ENCODE data around the gene DNAH6. TPM values are rescaled to one million over a fixed set of nuclear protein-coding genes. Genes with fewer than 3 reads are reported as not detected.

The DNAH6 gene
- total RNA-seq, 1 donor from 2014 or later, result 0.51 TPM

DNA sequence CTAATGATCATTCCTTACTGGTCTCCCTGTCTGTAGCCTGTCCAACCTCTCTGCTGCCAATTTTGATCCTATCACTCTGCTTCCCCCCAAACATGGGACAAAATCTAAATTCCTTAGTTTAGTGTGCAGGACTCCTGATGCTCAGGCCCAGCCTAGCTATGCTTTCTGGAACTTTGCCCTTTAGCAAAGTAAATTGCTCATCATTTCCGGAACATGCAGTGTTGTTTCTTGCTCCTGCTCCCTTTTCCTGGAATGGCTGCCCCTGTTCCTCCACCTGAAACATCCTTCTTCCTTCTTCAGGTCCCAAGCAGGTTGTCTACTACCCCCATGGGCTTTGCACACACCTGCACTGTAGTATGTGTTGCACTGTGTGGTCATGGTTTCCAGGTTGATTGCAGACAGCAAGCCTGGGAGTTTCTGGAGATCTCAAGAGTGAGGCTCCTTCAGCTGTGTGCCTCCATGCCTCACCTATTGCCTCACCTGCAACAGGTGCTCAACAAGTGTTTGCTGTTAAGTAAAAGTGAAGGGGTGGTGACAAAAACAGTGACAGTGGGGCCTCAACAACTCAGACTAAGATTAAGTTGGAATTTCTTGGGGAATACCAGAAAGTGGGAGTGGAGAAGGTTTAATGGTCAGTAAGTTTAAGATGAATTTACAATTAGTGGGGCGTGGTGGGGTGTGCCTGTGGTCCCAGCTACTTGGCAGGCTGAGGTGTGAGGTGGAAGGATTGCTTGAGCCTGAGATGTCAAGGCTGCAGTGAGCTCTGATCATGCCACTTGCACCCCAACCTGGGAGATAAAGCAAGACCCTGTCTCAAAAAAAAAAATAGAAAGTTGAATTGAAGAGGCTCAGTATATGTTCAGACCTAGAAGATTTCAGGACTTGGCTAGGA, 120.0 kb downstream of the DNAH6 start:
- DNase-seq, result no peak

DNA sequence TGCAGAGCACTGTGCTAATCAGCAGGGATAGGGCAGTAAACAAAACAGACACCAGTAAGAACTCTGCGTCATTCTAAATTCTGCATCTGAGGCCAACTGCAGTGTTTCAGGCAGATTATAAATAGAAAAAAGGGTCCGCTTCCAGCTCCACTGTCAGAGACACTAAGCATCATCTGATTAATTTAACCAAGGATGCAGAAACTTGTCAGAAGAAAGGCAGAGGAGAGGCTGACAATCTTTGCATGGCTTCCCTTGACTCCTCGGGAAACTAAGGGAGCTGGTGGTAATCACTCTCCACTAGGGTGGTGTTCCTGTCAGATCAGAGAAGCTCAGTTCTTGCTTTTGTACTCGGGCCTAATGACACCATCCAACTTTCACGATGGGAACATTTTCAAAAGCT, 123.5 kb downstream of the DNAH6 start:
- DNase-seq, result no peak

DNA sequence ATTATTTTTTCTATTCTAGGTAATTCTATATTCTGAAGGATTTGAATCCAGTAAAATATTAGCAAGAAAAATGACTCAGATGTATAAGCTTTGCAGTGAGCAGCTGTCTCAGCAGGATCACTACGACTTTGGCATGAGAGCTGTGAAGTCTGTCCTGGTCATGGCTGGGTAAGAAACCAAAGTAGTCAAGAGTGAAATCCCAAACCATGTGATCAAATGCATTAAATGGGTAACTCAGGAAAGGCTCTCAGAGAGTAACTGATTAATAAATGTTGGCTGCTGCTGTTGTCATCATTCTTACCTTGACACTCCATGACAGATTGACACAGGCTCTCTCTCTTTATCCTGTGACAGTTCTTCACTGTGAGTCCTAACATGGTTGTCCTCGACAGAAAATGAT, 124.1 kb downstream of the DNAH6 start:
- peak; percentile 20 for DNase-seq

DNA sequence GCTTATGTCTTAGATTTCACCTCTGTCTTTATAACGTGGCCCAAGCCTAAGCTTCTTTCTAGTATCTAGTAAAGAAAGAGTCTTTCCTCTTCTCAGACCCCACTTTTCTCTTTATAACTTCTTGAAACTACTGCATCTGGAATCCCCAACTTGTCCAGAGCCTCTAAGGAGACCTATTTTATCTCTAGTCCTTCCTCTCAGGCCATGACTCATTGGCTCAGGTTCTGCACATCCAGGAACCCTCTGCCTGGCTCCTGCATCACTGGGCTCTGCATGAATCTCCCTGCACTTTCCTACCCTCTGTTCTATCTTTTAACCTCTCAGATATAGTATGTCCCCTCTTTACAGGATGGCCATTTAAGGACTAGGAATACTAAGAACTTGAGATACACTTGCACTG, 124.7 kb downstream of the DNAH6 start:
- DNase-seq, result no peak

DNA sequence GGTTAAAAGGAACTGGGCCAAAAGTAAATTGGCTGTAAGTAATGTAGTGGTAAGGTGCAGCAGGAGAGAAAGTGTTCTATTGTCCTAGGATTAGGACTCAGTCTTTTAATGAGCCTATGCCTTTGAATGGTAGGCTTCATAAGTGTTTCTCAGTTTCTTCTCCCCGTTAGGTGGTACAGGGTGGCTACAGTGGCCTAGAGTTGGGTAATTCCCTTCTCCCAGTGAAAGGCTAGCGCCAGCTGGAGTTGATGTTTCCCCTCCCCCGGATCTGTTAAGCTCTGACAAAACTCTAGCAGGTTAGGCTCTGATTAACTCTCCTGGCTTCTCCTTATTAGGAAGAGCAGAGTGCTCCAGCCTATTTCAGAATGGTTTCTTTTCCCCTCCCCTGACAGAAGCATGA, 127.7 kb downstream of the DNAH6 start:
- no peak for DNase-seq

DNA sequence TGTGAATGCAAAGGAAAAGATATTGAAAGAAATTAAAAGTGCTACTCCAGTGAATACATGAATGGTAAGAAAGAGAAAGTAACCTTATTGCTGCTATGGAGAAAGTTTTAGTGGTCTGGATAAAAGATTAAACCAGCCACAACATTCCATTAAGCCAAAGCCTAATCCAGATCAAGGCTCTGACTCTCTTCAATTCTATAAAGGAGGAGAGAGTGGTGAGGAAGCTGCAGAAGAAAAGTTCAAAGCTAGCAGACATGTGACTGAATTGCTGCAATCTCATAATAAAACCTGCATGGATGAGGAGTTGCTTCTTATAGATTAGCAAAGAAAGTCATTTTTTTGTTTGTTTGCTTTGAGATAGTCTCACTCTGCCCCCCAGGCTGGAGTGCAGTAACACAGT, 130.2 kb downstream of the DNAH6 start:
- no peak for DNase-seq

DNA sequence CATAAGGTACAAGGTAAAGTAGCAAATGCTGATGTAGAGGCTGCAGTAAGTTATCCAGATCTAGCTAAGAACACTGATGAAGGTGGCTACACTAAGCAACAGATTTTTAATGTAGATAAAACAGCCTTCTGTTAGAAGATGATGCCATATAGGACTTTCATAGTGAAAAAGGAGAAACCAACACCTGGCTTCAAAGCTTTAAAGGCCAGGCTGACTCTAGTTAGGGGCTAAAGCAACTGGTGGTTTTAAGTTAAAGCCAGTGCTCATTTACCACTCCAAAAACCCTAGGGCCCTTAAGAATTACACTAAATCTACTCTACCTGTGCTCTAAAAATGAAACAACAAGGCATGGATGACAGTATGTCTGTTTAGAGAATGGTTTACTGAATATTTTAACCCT, 131.0 kb downstream of the DNAH6 start:
- no peak for DNase-seq

DNA sequence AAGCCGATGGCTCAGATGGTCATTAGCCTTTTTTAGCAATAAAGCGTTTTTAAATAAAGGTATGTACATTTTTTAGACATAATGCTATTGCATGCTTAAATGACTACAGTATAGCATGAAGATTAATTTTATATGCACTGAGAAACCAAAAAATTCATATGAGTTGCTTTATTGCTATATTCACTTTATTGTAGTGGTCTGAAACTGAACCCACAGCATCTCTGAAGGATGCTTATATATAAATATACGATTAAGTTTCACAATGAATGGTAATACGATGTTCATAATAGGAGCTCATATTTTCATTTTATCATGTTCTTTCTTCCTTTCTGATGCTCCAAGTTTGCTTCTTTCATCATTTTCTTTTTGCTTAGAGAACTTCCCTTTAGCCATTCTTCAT, 132.8 kb downstream of the DNAH6 start:
- no peak for DNase-seq

DNA sequence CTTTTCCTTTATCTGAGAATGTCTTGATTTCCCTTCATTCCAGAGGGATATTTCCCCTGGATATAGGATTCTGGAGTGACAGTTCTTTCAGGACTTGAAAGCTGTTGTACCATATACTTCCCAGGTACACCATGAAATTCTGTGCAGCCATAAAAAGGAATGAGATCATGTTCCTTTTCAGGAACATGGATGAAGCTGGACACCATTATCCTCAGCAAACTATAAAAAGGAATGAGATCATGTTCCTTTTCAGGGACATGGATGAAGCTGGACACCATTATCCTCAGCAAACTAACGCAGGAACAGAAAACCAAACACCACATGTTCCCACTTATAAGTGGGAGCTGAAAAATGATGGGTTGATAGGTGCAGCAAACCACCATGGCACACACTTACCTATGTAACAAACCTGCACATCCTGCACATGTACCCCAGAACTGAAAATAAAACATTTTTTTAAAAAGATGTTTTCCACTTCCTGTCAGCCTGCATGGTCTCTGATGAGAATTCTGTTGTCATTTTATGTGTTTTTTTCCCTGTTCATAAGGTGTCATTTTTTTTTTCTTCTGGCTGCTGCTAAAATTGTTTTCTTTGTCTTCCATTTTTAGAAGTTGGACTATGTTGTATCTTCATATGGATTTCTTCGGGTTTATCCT, 133.3 kb downstream of the DNAH6 start:
- DNase-seq, result peak; percentile 20

DNA sequence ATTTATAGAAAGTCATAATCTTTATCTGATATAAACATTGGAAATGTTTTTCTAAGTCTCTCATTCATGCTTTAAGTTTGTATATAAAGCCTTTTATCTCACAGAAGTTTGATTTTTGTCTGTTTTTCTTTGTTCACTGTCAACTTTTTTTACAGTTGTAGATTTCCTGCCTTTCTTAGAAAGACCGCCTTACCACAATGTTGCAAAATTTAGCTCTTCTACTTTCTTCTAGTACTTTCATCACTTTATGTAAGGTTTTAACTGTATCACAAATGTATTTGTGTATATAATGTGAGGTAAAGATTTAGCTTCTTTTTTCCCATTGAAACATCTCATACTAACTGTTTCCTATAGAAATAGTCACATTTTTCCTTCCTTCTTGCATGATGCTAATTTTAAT, 136.1 kb downstream of the DNAH6 start:
- no peak for DNase-seq

DNA sequence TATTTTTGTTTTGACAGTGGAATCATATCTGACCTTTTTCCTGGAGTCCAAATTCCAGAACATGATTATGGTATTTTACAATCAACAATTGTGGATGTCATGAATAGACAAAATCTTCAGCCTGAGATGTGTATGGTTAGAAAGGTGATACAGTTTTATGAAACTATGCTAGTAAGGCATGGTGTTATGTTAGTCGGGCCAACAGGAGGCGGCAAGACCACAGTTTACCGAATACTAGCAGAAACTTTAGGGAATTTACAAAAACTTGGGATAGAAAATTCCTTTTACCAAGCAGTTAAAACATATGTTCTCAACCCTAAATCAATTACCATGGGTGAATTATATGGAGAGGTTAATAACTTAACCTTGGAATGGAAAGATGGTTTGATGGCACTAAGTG, 137.0 kb downstream of the DNAH6 start:
- no peak for DNase-seq

DNA sequence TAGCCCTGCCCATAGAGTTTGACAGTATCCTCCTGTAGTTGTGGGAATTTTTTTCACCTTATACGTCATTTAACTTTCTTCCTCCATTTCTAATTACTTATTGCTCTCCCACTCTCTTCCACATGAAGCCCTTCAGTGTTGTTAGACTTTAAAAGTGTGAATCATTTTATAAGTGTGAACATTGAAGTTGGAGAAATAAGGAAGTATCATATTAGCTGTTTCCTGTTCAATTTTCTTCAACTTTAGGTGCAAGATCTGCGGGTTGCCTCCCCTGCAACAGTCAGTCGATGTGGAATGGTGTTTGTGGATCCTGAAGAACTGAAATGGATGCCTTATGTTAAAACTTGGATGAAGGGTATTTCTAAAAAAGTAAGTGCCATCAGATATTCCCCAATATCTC, 138.1 kb downstream of the DNAH6 start:
- no peak for DNase-seq

DNA sequence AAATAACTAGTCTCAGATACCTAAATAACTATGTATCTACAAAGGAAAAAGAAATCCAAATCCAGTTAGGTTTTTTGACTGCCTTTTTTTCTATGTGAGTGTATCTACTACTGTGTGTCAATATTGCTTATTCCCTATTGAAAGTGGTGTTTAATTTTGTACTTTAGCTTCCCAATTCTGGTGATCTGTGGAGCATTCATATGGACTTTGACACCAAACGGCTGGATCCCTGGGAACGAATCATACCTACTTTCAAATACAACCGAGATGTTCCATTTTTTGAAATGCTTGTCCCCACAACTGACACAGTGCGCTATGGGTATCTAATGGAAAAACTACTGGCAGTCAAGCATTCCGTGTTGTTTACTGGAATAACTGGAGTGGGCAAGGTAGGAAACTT, 152.8 kb downstream of the DNAH6 start:
- DNase-seq, result no peak

DNA sequence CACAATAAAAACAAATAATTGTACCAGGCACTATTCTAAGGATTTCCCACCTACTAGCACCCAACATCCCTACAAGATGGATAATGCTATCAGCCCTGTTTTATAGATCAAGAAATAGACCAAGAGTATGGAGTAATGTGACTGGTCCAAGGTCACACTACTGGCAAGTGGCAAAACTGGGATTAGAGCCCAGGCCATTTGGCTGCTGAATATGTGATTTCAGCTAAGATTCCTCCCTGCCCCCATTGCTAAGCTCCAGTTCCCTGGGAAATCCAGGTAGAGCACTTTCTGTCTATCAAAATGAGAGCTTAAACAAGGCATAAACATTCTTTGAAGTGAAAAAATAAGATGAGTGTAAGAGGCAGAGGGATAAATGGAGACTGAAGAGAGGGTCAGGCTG, 157.8 kb downstream of the DNAH6 start:
- DNase-seq, result no peak

DNA sequence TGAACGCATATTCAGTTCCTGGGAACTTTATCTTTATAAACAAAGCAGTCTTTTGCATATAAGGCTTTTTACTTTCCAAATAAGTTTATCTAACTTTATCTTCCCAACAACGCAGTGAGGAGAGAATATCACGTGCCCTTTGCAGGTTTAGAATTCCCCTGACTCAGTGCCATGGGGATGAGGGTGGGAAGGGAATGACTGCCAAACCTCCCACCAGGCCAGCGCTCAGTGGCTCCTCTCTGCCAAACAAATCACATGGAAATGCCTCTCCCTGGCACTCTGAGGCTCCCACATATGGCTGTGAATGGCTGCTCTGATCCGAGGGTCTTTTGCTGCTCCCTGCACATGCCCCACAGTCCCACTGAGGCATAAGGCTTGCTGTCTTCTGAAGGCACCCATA, 158.3 kb downstream of the DNAH6 start:
- no peak for DNase-seq

DNA sequence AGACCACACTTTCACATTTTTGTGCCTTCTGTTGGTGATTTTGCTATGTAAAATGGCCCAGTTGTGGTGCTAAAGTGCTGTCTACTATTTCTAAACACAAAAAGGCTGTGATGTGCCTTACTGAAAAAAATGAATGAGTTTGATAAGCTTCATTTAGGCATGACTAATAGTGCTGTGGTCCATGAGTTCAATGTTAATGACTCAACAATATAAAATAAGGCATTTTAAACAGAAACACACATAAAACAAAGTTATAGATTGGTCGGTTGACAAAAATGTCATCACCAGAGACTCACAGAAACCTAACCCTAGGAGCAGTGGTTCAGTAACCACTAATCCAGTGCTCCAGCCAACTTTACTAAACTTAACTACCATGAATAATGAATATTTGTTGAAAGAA, 160.0 kb downstream of the DNAH6 start:
- DNase-seq, result no peak

DNA sequence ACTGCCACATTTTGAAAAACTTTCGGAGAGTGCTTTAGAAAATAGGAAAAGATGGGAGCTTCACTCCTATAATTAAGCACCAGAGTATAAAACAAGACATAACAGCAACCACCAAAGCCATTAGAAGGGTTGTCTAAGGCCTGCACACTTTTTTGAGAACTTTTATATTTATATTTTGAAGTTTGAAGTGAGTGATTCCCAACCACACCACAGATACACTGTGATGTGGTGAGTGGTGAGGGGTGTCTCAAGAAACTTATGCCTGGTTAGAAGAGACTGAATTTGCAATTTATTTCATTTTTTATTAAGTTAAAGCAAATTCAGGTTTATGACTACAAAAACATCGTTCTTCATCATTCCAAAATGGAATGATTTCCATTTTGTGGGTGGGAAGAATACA, 161.9 kb downstream of the DNAH6 start:
- DNase-seq, result no peak

DNA sequence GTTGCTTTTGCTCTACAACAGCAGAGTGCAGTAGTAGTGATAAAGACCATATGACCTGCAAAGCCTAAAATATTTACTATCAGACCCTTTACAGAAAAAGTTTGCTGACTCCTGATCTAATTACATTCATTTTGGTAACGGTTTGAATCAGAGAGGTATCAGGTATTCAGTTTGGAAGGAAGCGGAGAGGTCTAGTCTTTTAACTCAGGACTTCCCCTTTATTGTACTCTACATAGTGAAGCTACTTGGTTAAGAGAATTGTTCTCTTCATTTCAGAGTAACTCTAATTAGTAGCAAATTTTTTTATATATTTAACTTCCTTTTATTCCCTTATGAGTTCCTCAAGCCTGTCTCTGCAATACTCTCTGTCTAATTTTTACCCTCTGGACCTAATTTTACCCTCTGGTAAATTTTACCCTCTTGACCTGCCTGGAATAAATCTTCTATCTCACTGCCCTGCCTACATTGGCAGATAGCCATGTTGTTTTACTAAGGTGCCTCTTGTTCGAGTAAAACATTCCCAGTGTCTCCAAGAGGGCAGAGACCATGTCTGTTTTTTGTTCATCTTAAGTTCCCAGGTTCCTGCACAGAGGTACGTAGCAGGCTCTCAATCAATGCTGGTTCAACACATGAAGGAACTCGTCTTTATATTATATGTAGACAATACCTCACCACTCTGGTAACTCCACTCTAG, 170.6 kb downstream of the DNAH6 start:
- no peak for DNase-seq

DNA sequence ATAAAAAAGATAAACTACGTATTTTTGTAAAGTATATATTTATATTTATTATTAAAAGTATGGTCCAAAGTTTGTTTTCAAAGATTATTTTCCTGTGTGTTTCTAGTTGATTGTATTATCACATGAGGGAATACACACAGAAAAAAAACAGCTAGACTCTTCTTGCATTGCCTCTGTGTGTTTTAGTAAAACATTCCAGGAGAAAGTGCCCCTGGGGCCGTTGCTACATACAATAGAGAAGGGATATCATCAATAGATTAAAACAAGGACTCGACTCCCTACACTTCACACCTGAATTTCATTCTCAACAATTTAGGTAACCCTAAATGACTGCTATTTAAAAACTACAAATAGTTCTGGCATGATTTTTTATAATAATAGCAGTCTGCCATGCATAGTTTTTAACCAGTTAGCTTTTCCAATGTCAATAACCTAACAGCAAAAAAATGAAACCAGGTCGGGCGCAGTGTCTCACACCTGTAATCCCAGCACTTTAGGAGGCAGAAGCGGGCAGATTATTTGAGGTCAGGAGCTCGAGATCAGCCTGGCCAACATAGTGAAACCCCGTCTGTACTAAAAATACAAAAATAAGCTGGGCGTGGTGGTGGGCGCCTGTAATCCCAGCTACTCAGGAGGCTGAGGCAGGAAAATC, 171.3 kb downstream of the DNAH6 start:
- no peak for DNase-seq

DNA sequence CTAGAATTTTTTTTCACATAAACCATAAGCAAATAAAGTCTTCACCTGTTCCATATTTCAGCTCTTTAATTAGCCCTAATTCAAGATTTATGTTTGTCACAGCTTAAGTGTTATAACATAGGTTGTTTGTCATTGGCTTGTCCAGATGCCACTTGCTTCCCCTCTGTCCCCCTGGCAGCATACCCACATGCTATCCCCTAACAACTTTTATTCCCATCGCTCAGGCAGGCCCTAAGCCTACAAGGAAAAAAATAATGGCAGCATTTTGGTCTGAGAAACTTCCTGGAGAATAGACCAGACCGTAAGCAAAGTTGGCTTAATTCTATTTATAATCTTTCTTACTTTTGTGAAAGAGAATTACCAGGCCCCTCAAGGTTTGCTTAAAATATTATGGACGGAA, 173.9 kb downstream of the DNAH6 start:
- no peak for DNase-seq

DNA sequence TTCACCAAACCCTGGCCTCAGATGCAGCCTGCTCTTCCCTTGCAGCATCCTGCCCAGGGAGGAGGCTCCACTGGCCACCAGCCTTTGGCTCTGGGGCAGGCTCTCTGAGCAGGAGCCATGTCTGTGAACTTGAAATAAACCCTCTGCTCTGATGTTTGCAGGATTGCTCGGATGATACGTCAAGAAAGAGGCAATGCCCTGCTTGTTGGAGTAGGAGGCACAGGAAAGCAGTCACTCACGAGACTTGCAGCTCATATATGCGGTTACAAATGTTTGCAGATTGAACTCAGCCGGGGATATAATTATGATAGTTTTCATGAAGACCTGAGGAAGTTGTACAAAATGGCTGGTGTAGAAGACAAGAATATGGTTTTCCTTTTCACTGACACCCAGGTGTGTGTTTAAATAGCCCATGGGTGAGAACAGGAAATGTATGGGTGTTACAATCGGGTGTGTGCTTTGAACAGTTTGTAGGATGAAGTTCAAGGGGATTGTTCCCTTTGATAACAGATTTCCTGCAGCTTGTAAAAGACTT, 177.9 kb downstream of the DNAH6 start:
- no peak for DNase-seq

DNA sequence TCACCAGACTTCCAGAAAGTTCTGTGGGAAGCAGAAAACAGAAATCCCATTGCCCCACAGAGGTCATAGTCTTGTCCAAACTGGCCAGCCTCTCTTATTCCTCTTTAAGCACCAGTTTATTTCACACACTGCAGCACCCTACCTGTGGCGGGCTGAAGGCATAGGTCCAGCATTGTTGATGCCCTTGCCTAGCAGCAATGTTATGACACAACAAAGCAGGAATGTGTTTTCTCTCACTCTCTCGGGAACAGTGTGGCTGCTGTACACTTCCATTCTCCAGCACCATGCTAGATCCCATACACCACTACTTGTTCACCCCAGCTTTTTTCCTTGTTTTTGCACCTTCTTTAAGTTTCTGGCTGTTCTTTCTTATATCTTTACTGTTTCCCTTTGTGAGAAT, 181.6 kb downstream of the DNAH6 start:
- no peak for DNase-seq

DNA sequence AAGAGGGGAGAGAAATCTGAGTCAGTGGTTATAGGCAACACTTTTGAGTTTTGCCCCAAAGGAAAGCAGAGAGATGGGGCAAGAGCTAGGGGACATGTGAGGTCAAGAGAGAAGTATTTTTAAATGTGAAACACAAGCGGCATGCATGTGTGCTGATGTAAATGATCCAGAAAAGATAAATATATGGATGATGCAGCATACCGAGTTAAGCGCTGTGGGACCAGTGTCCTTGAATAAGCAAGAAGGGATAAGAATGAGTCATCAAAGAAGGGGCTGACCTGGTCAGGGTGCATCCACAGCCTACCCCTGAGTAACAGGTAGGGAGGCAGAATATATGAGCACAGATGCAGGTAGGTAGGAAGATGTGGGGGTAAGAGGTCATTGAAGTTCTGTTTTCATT, 183.7 kb downstream of the DNAH6 start:
- no peak for DNase-seq
